HG03039 (cell line): ENCODE results near the gene CYSRT1.

Experiments used
- ATAC-seq: cut with Tn5 transposase; IDR thresholded peaks from one replicate; pipeline ENCODE4 v1.9.1; 2021; ENCODE audit warnings: mild to moderate bottlenecking, moderate library complexity; ENCODE audit not compliant: unreplicated experiment

The CYSRT1 gene

GRCh38 chr9:137189297-137190295 lies 35.4 kb upstream of the CYSRT1 start:
- peak; percentile 2 for ATAC-seq

DNA sequence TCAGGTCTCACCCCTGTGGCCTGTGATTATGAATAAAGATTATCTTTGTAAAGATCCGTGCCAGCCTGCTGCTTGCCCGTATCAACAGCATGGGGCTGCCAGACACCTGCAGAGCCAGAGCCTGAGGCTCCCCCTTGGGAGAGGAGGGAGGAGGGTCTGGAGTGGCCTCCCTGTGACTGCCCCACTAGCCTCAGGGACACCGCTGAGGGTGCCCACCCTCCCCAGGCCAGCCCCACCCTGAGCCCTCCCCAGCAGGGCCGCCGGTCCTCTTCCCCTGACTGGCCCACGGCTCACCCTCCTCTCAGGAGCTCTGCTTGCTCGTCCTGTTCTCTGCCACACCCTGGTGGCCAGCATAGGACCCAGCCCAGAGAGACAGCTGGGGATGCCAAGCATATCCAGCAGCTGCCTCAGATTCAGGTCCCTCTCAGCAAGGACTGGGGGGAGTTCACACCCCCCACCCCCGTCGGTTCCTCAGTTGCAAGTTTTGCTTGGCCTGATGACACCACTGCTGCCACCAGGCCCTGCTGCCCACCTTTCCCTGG lies 34.6 kb upstream of the CYSRT1 start:
- no peak for ATAC-seq

DNA sequence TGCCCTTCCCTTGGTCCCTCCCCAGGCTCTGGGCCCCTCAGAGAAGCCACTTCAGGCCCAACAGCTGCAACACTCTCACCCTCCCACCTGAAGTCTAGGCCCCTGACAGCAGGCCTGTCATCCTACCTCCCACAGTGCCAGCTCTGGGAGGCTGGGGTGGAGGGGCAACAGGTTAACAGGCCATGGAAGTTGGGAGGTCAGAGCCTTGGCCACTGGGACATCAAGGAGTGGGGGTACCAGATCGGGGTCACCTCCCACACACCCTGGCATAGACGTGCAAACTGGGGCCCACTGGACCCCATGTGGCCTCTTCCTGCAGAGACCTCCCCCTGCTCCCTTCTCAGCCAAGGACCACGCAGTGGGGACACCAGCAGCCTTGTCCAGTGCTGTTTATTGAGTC lies 33.7 kb upstream of the CYSRT1 start:
- ATAC-seq, result no peak

- no peak for ATAC-seq
These were observed 33.1 kb upstream of the CYSRT1 start for GRCh38 chr9:137191691-137192447.

DNA sequence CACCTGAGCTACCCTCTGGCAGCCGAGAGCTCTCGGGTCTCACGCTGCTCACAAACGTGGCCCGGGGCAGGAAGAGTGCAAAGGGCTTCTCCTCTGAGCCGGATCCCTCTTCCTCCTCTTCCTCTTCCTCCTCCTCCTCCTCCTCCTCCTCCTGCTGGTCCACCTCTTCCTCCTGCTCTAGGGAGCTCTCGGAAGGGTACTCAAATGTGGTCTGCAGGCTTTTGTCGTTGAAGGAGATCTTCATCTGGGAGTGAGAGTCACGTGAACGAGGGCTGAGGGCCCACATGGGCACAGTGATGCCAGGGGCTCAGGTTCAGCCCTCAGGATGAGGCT lies 32.6 kb upstream of the CYSRT1 start:
- no peak for ATAC-seq

- no peak for ATAC-seq
These were observed 32.1 kb upstream of the CYSRT1 start for GRCh38 chr9:137192859-137193258.

GRCh38 chr9:137193771-137194170 lies 31.2 kb upstream of the CYSRT1 start:
- no peak for ATAC-seq

- no peak for ATAC-seq
These were observed 30.6 kb upstream of the CYSRT1 start for GRCh38 chr9:137194388-137194787.

DNA sequence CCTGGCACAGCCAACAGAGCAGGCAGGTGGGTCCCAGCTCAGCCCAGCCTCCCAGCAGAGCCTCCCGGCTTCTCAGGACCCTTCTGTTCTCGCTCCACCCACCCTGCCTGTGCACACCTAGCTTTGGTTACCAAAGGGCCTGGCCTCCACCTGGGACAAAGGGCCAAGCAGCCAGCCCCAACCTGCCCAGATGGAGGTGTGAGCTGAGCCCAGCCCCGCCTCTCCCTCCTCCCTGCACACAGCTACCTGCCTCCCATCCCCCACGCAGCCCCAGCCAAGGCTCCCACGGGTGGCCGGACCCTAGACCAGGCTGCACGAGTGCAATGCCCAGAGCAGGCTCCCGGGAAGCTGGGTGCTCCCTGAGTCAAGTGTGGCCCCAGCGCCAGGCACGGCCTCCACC lies 30.1 kb upstream of the CYSRT1 start:
- no peak for ATAC-seq

DNA sequence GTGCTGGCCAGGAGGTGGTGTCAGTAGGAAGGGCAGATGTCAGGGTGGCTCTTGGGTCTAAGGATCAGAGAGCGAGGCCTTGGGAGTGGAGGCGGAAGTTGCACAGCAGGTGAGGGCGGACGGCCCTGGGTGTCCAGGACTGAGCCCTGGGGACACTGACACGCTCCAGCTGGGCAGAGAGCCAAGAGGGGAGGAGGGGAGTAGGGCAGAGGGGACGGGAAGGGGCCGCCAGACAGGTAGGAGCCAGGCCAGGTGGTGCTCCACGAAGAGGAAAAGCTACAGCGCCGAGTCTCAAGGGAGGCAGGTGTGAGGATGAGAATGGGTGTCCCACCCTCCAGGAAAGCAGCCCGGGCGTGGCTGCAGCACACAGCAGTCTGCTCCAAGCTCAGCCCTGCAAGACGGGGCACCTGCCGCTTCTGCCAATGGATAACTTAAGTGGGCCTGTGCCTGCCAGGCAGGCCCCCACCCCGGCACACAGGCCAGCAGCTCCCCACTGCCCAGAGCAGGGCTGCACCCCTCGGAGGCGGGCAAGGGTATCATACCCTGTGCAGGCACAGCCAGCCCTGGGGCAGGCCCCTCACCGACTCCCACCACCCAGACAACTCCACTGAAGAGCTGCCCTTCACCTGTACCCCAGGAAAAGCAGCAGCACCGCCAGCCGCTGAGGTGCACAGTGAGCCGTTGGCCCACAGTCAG lies 29.3 kb upstream of the CYSRT1 start:
- no peak for ATAC-seq

- ATAC-seq, result no peak
These were observed 26.7 kb upstream of the CYSRT1 start for GRCh38 chr9:137198051-137198901.

- no peak for ATAC-seq
These were observed 26.1 kb upstream of the CYSRT1 start for GRCh38 chr9:137198902-137199283.

- ATAC-seq, result no peak
These were observed 25.4 kb upstream of the CYSRT1 start for GRCh38 chr9:137199411-137200121.

DNA sequence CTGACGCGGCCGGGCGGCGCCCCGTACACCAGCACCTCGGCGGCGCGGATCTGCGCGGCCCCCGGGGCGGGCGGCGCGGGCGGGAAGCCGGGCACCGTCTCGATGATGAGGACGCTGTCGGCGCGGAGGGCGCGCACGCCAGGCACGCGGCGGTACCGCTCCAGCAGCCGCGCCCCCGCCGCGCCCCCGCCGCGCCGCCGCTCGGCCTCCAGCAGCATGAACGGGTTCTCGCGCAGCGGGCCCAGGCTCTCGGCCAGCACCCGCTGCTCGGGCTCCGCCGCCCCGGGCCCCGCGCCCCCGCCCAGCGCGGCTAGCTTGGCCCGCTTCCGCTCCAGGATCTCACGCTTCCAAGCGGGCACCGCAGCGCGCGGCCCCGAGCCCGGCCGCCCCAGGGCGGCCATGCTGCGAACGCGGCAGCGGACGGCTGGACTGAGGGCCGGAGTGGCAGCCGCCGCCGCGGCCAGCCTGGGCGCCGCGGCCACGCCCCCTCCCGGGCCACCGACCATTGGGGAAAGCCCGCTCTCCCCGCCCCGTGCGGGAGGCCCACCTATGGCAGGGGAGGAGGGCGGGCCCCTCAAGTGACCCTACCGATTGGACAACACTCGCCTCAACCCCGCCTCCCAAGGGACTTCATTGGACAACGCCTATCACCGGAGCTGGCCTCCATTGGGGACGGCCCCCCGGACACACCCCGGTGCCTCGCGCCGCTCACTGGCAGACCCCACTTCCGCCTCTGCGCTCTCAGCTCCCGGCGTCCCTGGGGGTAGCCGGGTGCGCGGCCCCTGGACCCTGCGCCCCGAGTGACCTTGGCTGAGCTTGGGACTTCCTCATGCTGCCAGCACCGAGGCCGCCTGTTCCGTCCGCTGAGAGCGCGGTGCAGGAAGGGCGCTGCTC lies 24.4 kb upstream of the CYSRT1 start, which contains the start of gene TPRN:
Gene TPRN (minus strand): TSS at position 431 of the 894 bp plus-strand sequence. CDS start 30 bp downstream, at position 401.
- peak; percentile 82 for ATAC-seq

- ATAC-seq, result no peak
These were observed 23.6 kb upstream of the CYSRT1 start for GRCh38 chr9:137201205-137201868.

DNA sequence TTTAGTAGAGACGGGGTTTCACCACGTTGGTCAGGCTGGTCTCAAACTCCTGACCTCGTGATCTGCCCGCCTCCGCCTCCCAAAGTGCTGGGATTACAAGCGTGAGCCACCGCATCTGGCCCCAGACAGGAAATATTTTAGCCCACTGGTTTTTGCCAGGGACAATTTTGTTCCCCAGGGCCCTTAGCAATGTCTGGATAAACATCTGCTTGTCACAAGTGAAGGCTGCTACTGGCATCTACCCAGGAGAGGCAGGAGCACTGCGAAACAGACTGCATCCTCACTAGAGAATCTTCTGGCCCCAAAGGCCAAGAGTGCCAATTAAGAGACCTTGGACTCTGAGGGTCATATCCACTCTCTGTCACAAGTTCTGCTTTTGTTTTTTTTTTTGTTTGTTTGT lies 22.0 kb upstream of the CYSRT1 start:
- ATAC-seq, result no peak

DNA sequence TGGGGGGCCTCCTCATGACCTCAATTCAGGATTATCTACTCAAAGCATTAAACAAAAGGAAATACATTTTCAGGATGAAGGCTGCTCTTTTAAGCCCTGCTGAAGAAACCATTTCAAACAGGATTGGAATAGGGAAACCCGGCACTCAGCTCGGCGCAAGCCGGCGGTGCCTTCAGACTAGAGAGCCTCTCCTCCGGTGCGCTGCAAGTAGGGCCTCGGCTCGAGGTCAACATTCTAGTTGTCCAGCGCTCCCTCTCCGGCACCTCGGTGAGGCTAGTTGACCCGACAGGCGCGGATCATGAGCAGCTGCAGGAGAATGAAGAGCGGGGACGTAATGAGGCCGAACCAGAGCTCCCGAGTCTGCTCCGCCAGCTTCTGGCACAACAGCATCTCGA lies 20.2 kb upstream of the CYSRT1 start:
- no peak for ATAC-seq
